ENCODE measurements around the gene CIITA.

- TF ChIP-seq CTCF (conservative IDR thresholded peaks at IDR 0.05) (no peak), ZFX (IDR thresholded peaks at IDR 0.05) (no peak)
Observed at GRCh38 chr16:10827691-10828341, 49.2 kb upstream of the CIITA start.

All from C4-2B (cell line).